ENCODE data around the gene TRIM44.

- TF ChIP-seq CTCF (conservative IDR thresholded peaks at IDR 0.05), result no peak
- no peak for TF ChIP-seq ZFX (IDR thresholded peaks at IDR 0.05)
Observed at GRCh38 chr11:35619855-35620640, 42.5 kb upstream of the TRIM44 start.

Measured in C4-2B (cell line).